Left ventricle myocardium inferior (tissue), 1 donor: Measurements from ENCODE around the gene C19orf38. TPM values are rescaled to one million over a fixed set of nuclear protein-coding genes. Genes with fewer than 3 reads are reported as not detected.

ENCODE experiments used
- DNase-seq: peaks from one replicate; pipeline ENCODE4 v3.0.0-alpha.2; 2020
- H3K27ac ChIP-seq: fragments of 200-600 bp; replicated peaks from 2 replicates; pipeline ENCODE4 v1.8.0; 2021
- H3K27me3 ChIP-seq: fragments of 200-600 bp; 2 replicates; pipeline ENCODE4 v1.8.0; 2021; ENCODE audit warnings: low read depth
- H3K36me3 ChIP-seq: fragments of 200-600 bp; 2 replicates; pipeline ENCODE4 v1.8.0; 2021
- H3K4me1 ChIP-seq: fragments of 200-600 bp; 2 replicates; pipeline ENCODE4 v1.8.0; 2021
- H3K4me3 ChIP-seq: fragments of 200-600 bp; 2 replicates; pipeline ENCODE4 v1.8.0; 2021; ENCODE audit warnings: mild to moderate bottlenecking, moderate library complexity
- H3K9me3 ChIP-seq: fragments of 200-600 bp; replicated peaks from 2 replicates; pipeline ENCODE4 v1.8.0; 2021
- CTCF ChIP-seq: fragments of 200-600 bp; IDR thresholded peaks from 2 replicates; pipeline ENCODE4 v1.8.0; 2021; ENCODE audit warnings: antibody characterized with exemption, mild to moderate bottlenecking, borderline replicate concordance
- intact Hi-C: fragments of 100-400 bp; cut with micrococcal nuclease; formaldehyde crosslinking; loops from one replicate; pipeline ENCODE4 v1.11.0; 2022
- total RNA-seq: library from RNA; stranded (reverse); fragmentation: NEBNext Ultra II Directional; extraction: Animal tissue kit (Norgen Biotek cat#: 25700); gene quantifications from one replicate; pipeline ENCODE4 v1.2.1, GENCODE V29; 2021
- donor health status: DM: no; HTN: yes; CAD: no; lungs with severe emphysema.

The C19orf38 gene
- total RNA-seq, 1 donor from 2014 or later: 0.47 TPM

DNA sequence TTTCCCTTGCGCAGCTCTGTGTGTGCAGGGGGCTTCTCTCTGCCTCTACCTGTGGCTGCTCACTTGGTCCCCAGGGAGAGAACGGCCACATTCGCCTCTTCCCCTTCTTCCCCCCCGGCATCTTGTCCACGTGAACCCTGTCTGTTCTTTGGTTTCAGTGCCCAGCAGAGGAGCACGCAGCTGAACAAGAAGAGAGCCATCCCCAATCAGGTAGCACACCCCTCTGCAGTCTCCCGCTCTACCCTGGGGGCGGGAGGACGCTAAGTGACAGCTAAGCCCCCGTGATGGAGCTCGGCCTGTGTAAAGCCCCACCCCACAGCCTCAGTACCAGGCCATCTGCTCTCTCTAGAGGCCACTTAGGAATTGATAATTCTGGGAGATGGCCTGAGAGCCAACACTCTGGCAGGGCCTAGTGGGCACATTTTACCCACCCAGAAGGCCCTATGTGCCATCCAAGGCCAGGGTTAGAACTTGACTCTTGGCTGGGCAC lies 42.4 kb upstream of the C19orf38 start:
- Histone ChIP-seq H3K36me3 (peaks cover 98% of the 10 kb centered on the region), H3K27me3 (no peaks in the 10 kb centered on the region), H3K9me3 (no peaks in the 10 kb centered on the region), H3K27ac (no peak overlapping the region), H3K4me1 (peaks cover 5% of the 10 kb centered on the region), H3K4me3 (no peak overlapping the region)
- TF ChIP-seq CTCF: no peak
- DNase-seq: no peak
- intact Hi-C loops: no loop called here

GRCh38 chr19:10808937-10809649 lies 39.1 kb upstream of the C19orf38 start:
- no peak overlapping the region for H3K4me3 ChIP-seq
- H3K36me3 ChIP-seq: peaks cover 98% of the 10 kb centered on the region
- H3K27ac ChIP-seq: no peak overlapping the region
- no peak for TF ChIP-seq CTCF
- peaks cover 5% of the 10 kb centered on the region for H3K4me1 ChIP-seq
- intact Hi-C loops: no loop called here
- no peaks in the 10 kb centered on the region for H3K9me3 ChIP-seq
- DNase-seq: no peak
- H3K27me3 ChIP-seq: no peaks in the 10 kb centered on the region

- intact Hi-C loops: no loop called here
- DNase-seq: no peak
Measured at GRCh38 chr19:10809651-10810285, 38.4 kb upstream of the C19orf38 start.

DNA sequence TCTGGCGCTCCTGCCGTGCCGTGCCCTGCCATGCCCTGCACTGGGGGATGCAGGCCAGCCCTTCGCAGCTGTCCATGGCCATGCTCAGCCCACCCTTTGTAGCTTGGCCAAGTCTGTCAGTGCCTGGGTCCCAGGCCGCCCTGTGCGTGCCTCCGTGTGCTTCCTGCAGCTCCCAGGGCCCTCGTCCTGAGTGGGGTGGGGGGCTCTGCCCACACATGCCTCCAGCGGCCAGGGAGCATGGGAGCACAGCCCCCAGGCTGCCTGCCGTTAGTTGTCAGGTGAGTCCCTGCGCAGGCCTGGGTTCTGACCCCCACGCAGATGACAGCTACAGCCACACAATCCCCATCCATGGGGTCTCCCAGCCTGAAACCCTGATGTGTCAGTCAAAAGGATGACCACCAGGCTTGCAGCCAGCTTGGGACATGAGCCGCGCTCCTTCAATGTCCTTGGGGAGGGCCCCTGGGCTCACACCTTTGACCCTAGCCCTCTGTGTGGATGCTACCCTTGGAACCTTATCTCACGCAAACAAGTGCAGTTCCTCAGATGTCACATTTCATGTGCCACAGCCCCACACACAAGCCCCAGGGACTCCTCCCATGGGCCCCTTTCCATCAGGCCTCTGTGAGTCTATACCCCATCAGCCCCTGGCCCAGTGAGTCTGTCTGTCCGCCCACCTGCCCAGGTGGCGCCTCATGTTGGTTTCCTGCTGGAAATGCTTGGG lies 36.7 kb upstream of the C19orf38 start:
- H3K9me3 ChIP-seq: no peaks in the 10 kb centered on the region
- peaks cover 98% of the 10 kb centered on the region for H3K36me3 ChIP-seq
- no peak for TF ChIP-seq CTCF
- no peak overlapping the region for H3K4me3 ChIP-seq
- no peak overlapping the region for H3K27ac ChIP-seq
- no peak for DNase-seq
- peaks cover 5% of the 10 kb centered on the region for H3K4me1 ChIP-seq
- intact Hi-C loops: no loop called here
- H3K27me3 ChIP-seq: no peaks in the 10 kb centered on the region

More at GRCh38 chr19:10809651-10810285, 38.4 kb upstream of the C19orf38 start:
- H3K4me3 ChIP-seq: no peak overlapping the region
- H3K4me1 ChIP-seq: peaks cover 5% of the 10 kb centered on the region
- H3K9me3 ChIP-seq: no peaks in the 10 kb centered on the region
- H3K36me3 ChIP-seq: peaks cover 98% of the 10 kb centered on the region
- no peak for TF ChIP-seq CTCF
- no peaks in the 10 kb centered on the region for H3K27me3 ChIP-seq
- no peak overlapping the region for H3K27ac ChIP-seq

DNA sequence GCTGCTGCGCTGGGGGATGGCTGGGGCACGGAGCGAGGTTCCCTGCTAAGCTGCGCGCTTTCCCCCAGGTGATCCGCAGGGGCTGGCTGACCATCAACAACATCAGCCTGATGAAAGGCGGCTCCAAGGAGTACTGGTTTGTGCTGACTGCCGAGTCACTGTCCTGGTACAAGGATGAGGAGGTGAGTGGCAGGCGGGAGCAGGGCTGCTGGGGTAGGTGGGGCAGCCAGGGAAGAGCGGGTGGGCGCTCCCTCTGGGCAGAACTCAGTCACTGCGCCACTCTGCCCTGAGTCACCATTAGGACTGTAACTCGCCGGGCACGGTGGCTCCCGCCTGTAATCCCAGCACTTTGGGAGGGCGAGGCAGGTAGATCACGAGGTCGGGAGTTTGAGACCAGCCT lies 36.0 kb upstream of the C19orf38 start:
- no peak overlapping the region for H3K27ac ChIP-seq
- H3K9me3 ChIP-seq: no peaks in the 10 kb centered on the region
- no peak for DNase-seq
- H3K4me1 ChIP-seq: peaks cover 5% of the 10 kb centered on the region
- peaks cover 98% of the 10 kb centered on the region for H3K36me3 ChIP-seq
- TF ChIP-seq CTCF: no peak
- H3K4me3 ChIP-seq: no peak overlapping the region
- H3K27me3 ChIP-seq: no peaks in the 10 kb centered on the region
- intact Hi-C loops: no loop called here
